Thyroid gland (tissue), 4 donors: ENCODE data around the gene CLPX.

Source experiments
- POLR2A ChIP-seq, 2 donors: fragments of 450-650 bp; IDR thresholded peaks; one replicate each; pipeline ENCODE4 v1.6.1; 2017; ENCODE audit warnings: antibody characterized with exemption in 2 of 2, mild to moderate bottlenecking in 2 of 2, moderate library complexity in 1 of 2
- TF ChIP-seq, protein P1 (sequence below), 6 experiments: fragments of 200-600 bp in 3 of 6; fragments of 450-650 bp in 3 of 6; sonication (generic) in 3 of 6; IDR thresholded peaks; one replicate each; pipeline ENCODE4 v1.5.1; 2016 to 2019; ENCODE audit warnings: antibody characterized with exemption in 6 of 6, mild to moderate bottlenecking in 2 of 6, inconsistent platforms in 1 of 6, moderate library complexity in 1 of 6

- TF ChIP-seq, protein P1, sequence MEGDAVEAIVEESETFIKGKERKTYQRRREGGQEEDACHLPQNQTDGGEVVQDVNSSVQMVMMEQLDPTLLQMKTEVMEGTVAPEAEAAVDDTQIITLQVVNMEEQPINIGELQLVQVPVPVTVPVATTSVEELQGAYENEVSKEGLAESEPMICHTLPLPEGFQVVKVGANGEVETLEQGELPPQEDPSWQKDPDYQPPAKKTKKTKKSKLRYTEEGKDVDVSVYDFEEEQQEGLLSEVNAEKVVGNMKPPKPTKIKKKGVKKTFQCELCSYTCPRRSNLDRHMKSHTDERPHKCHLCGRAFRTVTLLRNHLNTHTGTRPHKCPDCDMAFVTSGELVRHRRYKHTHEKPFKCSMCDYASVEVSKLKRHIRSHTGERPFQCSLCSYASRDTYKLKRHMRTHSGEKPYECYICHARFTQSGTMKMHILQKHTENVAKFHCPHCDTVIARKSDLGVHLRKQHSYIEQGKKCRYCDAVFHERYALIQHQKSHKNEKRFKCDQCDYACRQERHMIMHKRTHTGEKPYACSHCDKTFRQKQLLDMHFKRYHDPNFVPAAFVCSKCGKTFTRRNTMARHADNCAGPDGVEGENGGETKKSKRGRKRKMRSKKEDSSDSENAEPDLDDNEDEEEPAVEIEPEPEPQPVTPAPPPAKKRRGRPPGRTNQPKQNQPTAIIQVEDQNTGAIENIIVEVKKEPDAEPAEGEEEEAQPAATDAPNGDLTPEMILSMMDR (IDR thresholded peaks at IDR 0.05): no peak
- TF ChIP-seq POLR2A (IDR thresholded peaks at IDR 0.05): no peak
Observed at GRCh38 chr15:65163041-65163440, 22.1 kb downstream of the CLPX start.
